BE2C (cell line): ENCODE measurements around the gene PCSK6.

Source experiments
- DNase-seq: peaks from one replicate; pipeline ENCODE4 v3.0.0-alpha.2; 2020
- H3K27me3 ChIP-seq: fragments of 250-450 bp; sonication (Bioruptor Pico); 2 replicates; pipeline ENCODE4 v1.5.1; 2020; ENCODE audit warnings: mild to moderate bottlenecking
- H3K36me3 ChIP-seq: fragments of 250-450 bp; sonication (Bioruptor Pico); 2 replicates; pipeline ENCODE4 v1.5.1; 2020; ENCODE audit warnings: mild to moderate bottlenecking
- H3K4me1 ChIP-seq: fragments of 250-450 bp; sonication (Bioruptor Pico); 2 replicates; pipeline ENCODE4 v1.5.1; 2020
- H3K4me3 ChIP-seq: 2 replicates; pipeline ENCODE4 v1.5.1; 2011; ENCODE audit warnings: low read depth, low read length
- H3K9me3 ChIP-seq: fragments of 250-450 bp; sonication (Bioruptor Pico); 2 replicates; pipeline ENCODE4 v1.5.1; 2020
- CTCF ChIP-seq: IDR thresholded peaks from 2 replicates; pipeline ENCODE4 v1.5.1; 2012; ENCODE audit warnings: mild to moderate bottlenecking, low read depth, low read length

The PCSK6 gene

DNA sequence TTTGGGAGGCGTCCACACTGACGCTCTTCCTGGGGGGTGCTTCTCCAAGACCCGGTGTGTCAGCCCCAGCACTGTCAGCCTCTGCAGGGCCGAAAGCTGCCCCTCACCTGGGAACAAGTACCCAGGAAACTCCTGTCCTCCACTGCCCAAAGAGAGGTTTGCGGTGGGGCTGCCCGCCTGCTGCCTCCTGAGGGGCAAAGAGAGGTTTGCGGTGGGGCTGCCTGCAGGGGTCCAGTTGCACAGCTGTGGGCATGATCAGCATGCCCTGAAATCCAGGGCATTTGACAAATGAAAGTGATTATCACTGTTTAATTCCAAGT, 179.4 kb downstream of the PCSK6 start:
- no peaks in the 10 kb centered on the region for H3K36me3 ChIP-seq
- H3K4me3 ChIP-seq, result no peak overlapping the region
- H3K27me3 ChIP-seq, result no peaks in the 10 kb centered on the region
- no peak for TF ChIP-seq CTCF
- no peaks in the 10 kb centered on the region for H3K9me3 ChIP-seq
- no peak for DNase-seq
- H3K4me1 ChIP-seq, result no peaks in the 10 kb centered on the region

DNA sequence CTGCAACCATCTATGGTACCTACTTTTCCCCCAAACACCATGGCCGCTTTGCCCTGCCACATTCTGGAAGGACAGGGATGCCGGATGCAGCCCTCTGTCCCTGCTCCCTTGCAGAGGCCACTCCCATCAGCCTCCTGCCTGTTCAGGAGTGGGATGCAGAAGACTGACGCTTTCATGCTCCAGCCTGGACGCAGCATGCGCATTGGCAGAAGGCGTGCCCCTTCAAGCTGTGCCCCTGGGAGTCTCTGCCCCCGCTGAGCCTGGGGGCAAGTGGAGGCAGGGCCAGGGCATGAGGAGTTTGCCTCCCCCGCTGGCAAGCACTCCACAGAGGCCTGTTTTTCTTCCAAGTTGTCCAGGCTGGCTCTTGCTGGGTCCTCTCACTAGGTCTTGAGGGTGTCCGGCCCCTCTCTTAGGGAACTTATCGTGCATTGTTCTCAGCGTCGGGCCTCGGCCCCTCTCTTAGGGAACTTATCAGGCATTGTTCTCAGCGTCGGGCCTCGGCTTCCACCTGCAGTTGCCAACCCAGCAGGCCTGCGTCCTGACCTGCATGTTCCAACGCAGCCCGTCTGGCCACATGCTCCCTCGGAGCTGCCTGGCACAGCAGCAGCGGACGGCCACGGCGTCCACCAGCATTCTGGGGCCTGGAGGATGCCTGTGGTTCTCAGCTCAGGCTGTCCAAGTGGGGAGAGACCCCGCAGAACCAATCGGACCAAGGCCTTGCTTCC, 179.9 kb downstream of the PCSK6 start:
- DNase-seq, result no peak
- no peak overlapping the region for H3K4me3 ChIP-seq
- no peak for TF ChIP-seq CTCF

DNA sequence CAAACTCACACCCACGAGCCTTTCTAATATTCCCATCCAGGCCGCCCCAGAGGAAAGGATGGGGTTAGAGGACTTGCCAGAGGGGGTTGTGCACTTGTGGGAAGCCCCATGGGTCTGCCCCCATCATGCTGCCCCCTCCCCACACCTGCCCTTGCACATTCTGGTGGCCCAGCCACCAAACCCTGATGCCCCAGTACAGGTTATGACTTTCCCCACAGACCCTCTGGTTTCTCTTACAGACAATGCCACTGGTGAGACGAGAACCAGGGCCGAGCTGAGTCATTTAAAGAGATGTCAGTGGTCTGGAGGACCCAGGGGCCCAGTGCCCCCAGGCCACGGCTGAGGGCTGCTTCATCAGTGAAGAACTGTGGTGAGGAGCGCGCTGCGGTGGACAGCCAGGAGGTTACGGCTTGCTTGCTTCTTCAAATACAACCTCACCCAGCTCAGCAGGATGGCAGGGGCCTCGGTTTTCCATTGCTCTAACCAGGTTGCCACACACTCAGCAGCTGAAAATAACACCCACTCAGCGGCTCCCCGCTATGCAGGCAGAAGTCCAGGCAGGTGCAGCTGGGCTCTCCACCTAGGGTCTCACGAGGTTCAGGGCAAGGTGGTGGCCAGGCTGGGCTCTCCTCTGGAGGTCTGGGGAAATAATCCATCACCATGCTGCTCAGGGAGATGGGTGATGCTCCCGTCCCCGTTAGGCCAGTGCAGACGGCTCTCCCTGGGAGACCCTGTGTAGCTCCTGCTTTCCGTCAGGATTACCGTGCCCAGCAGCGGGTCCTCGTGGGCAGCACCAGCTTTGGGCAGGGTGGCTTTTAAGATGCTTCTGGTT, 180.7 kb downstream of the PCSK6 start:
- no peak for TF ChIP-seq CTCF
- Histone ChIP-seq H3K4me1 (no peaks in the 10 kb centered on the region), H3K36me3 (no peaks in the 10 kb centered on the region), H3K9me3 (no peaks in the 10 kb centered on the region), H3K4me3 (no peak overlapping the region), H3K27me3 (no peaks in the 10 kb centered on the region)
- DNase-seq, result no peak

More for the DNA sequence above, 179.9 kb downstream of the PCSK6 start:
- Histone ChIP-seq H3K27me3 (no peaks in the 10 kb centered on the region), H3K4me1 (no peaks in the 10 kb centered on the region), H3K36me3 (no peaks in the 10 kb centered on the region), H3K9me3 (no peaks in the 10 kb centered on the region)

DNA sequence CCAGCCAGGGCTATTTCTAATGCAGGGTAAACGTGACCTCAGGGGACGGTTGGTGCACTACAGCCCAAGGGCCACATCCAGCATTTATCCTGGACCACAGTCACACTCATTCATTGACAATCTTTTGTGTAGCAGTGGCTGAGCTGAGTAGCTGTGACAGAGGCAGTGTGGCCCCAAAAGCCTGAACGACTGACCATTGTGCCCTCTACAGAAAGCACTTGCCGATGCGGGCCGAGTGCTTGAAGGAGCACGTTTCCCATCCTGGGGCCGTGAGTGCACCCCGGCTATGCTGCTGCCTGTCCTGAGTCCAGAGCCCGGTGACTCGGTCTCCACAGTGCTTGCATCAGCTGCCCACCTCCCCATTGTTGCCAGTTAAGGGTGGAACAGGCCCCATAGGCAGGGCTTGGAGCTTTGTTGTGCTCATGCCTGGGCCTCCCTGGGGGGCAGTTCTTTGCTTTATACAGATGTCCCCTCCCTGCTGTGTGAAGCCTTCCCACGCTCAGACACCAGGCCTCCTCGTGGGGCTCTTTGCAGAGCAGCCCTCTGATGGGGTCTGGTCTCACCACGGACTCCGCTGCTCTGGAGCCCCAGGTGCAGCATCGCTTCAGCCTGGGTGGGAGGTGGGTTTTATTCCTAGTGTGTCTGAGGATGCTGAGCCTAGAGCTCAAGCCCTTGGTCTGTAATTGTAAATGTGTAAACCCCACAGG, 181.5 kb downstream of the PCSK6 start:
- Histone ChIP-seq H3K4me1 (no peaks in the 10 kb centered on the region), H3K27me3 (no peaks in the 10 kb centered on the region), H3K9me3 (no peaks in the 10 kb centered on the region), H3K36me3 (no peaks in the 10 kb centered on the region), H3K4me3 (no peak overlapping the region)
- DNase-seq, result no peak
- no peak for TF ChIP-seq CTCF

GRCh38 chr15:101307048-101307896, 182.2 kb downstream of the PCSK6 start:
- no peak overlapping the region for H3K4me3 ChIP-seq
- H3K4me1 ChIP-seq, result no peaks in the 10 kb centered on the region
- TF ChIP-seq CTCF, result no peak
- DNase-seq, result no peak
- H3K9me3 ChIP-seq, result no peaks in the 10 kb centered on the region
- no peaks in the 10 kb centered on the region for H3K27me3 ChIP-seq
- H3K36me3 ChIP-seq, result no peaks in the 10 kb centered on the region
